ENCODE data around the gene MAFF.

MAFF gene

GRCh38 chr22:38236786-38237185 lies 35.0 kb downstream of the MAFF start:
- Histone ChIP-seq H3K4me3 (ENCODE audit: low read length) (no peak overlapping the region), H3K9me3 (ENCODE audit: control insufficient read depth, low read length) (no peaks in the 10 kb centered on the region), H3K36me3 (ENCODE audit: control insufficient read depth, insufficient read depth, low read length) (peaks cover 7% of the 10 kb centered on the region), H3K27me3 (ENCODE audit: control insufficient read depth, insufficient read depth, low read length) (no peaks in the 10 kb centered on the region), H3K4me1 (ENCODE audit: control insufficient read depth, insufficient read depth, low read length) (peaks cover 48% of the 10 kb centered on the region), H3K9ac (ENCODE audit: low read length) (no peak overlapping the region)

GRCh38 chr22:38238519-38239071 lies 36.8 kb downstream of the MAFF start:
- Histone ChIP-seq H3K9me3 (ENCODE audit: control insufficient read depth, low read length) (no peaks in the 10 kb centered on the region), H3K4me3 (ENCODE audit: low read length) (no peak overlapping the region), H3K4me1 (ENCODE audit: control insufficient read depth, insufficient read depth, low read length) (peaks cover 55% of the 10 kb centered on the region), H3K9ac (ENCODE audit: low read length) (no peak overlapping the region), H3K27me3 (ENCODE audit: control insufficient read depth, insufficient read depth, low read length) (no peaks in the 10 kb centered on the region), H3K36me3 (ENCODE audit: control insufficient read depth, insufficient read depth, low read length) (peaks cover 7% of the 10 kb centered on the region)

GRCh38 chr22:38239101-38239761 lies 37.4 kb downstream of the MAFF start:
- H3K9me3 ChIP-seq (ENCODE audit: control insufficient read depth, low read length): no peaks in the 10 kb centered on the region
- no peak overlapping the region for H3K9ac ChIP-seq (ENCODE audit: low read length)
- peaks cover 7% of the 10 kb centered on the region for H3K36me3 ChIP-seq (ENCODE audit: control insufficient read depth, insufficient read depth, low read length)
- no peaks in the 10 kb centered on the region for H3K27me3 ChIP-seq (ENCODE audit: control insufficient read depth, insufficient read depth, low read length)
- H3K4me1 ChIP-seq (ENCODE audit: control insufficient read depth, insufficient read depth, low read length): peaks cover 56% of the 10 kb centered on the region
- no peak overlapping the region for H3K4me3 ChIP-seq (ENCODE audit: low read length)

GRCh38 chr22:38240734-38241252 lies 39.0 kb downstream of the MAFF start:
- Histone ChIP-seq H3K36me3 (ENCODE audit: control insufficient read depth, insufficient read depth, low read length) (peaks cover 10% of the 10 kb centered on the region), H3K9me3 (ENCODE audit: control insufficient read depth, low read length) (no peaks in the 10 kb centered on the region), H3K4me1 (ENCODE audit: control insufficient read depth, insufficient read depth, low read length) (peaks cover 56% of the 10 kb centered on the region), H3K4me3 (ENCODE audit: low read length) (no peak overlapping the region), H3K9ac (ENCODE audit: low read length) (no peak overlapping the region), H3K27me3 (ENCODE audit: control insufficient read depth, insufficient read depth, low read length) (no peaks in the 10 kb centered on the region)

- Histone ChIP-seq H3K9ac (ENCODE audit: low read length) (peak overlapping the region; percentile 50), H3K4me3 (ENCODE audit: low read length) (no peak overlapping the region), H3K36me3 (ENCODE audit: control insufficient read depth, insufficient read depth, low read length) (peaks cover 10% of the 10 kb centered on the region), H3K27me3 (ENCODE audit: control insufficient read depth, insufficient read depth, low read length) (no peaks in the 10 kb centered on the region), H3K9me3 (ENCODE audit: control insufficient read depth, low read length) (no peaks in the 10 kb centered on the region), H3K4me1 (ENCODE audit: control insufficient read depth, insufficient read depth, low read length) (peaks cover 45% of the 10 kb centered on the region)
Observed at GRCh38 chr22:38243007-38243765, 41.4 kb downstream of the MAFF start.

GRCh38 chr22:38244106-38244505 lies 42.3 kb downstream of the MAFF start:
- Histone ChIP-seq H3K27me3 (ENCODE audit: control insufficient read depth, insufficient read depth, low read length) (no peaks in the 10 kb centered on the region), H3K9me3 (ENCODE audit: control insufficient read depth, low read length) (no peaks in the 10 kb centered on the region), H3K4me3 (ENCODE audit: low read length) (no peak overlapping the region), H3K36me3 (ENCODE audit: control insufficient read depth, insufficient read depth, low read length) (peaks cover 10% of the 10 kb centered on the region), H3K4me1 (ENCODE audit: control insufficient read depth, insufficient read depth, low read length) (peaks cover 36% of the 10 kb centered on the region), H3K9ac (ENCODE audit: low read length) (no peak overlapping the region)

- peaks cover 16% of the 10 kb centered on the region for H3K4me1 ChIP-seq (ENCODE audit: control insufficient read depth, insufficient read depth, low read length)
- no peaks in the 10 kb centered on the region for H3K9me3 ChIP-seq (ENCODE audit: control insufficient read depth, low read length)
- no peak overlapping the region for H3K9ac ChIP-seq (ENCODE audit: low read length)
Observed at GRCh38 chr22:38246046-38246658, 44.4 kb downstream of the MAFF start.

GRCh38 chr22:38246692-38247091 lies 44.9 kb downstream of the MAFF start:
- peak overlapping the region; percentile 7 for H3K9ac ChIP-seq (ENCODE audit: low read length)
- no peaks in the 10 kb centered on the region for H3K9me3 ChIP-seq (ENCODE audit: control insufficient read depth, low read length)
- peaks cover 10% of the 10 kb centered on the region for H3K36me3 ChIP-seq (ENCODE audit: control insufficient read depth, insufficient read depth, low read length)
- H3K4me1 ChIP-seq (ENCODE audit: control insufficient read depth, insufficient read depth, low read length): peaks cover 16% of the 10 kb centered on the region
- no peaks in the 10 kb centered on the region for H3K27me3 ChIP-seq (ENCODE audit: control insufficient read depth, insufficient read depth, low read length)
- H3K4me3 ChIP-seq (ENCODE audit: low read length): no peak overlapping the region

More at GRCh38 chr22:38246046-38246658, 44.4 kb downstream of the MAFF start:
- Histone ChIP-seq H3K27me3 (ENCODE audit: control insufficient read depth, insufficient read depth, low read length) (no peaks in the 10 kb centered on the region), H3K36me3 (ENCODE audit: control insufficient read depth, insufficient read depth, low read length) (peaks cover 10% of the 10 kb centered on the region), H3K4me3 (ENCODE audit: low read length) (no peak overlapping the region)

GRCh38 chr22:38247713-38248112 lies 45.9 kb downstream of the MAFF start:
- H3K9ac ChIP-seq (ENCODE audit: low read length): no peak overlapping the region
- H3K4me1 ChIP-seq (ENCODE audit: control insufficient read depth, insufficient read depth, low read length): peaks cover 10% of the 10 kb centered on the region
- no peak overlapping the region for H3K4me3 ChIP-seq (ENCODE audit: low read length)
- no peaks in the 10 kb centered on the region for H3K27me3 ChIP-seq (ENCODE audit: control insufficient read depth, insufficient read depth, low read length)
- peaks cover 10% of the 10 kb centered on the region for H3K36me3 ChIP-seq (ENCODE audit: control insufficient read depth, insufficient read depth, low read length)
- no peaks in the 10 kb centered on the region for H3K9me3 ChIP-seq (ENCODE audit: control insufficient read depth, low read length)

- Histone ChIP-seq H3K36me3 (ENCODE audit: control insufficient read depth, insufficient read depth, low read length) (peaks cover 10% of the 10 kb centered on the region), H3K4me1 (ENCODE audit: control insufficient read depth, insufficient read depth, low read length) (peaks cover 5% of the 10 kb centered on the region), H3K4me3 (ENCODE audit: low read length) (no peak overlapping the region), H3K9me3 (ENCODE audit: control insufficient read depth, low read length) (no peaks in the 10 kb centered on the region), H3K27me3 (ENCODE audit: control insufficient read depth, insufficient read depth, low read length) (no peaks in the 10 kb centered on the region), H3K9ac (ENCODE audit: low read length) (no peak overlapping the region)
Observed at GRCh38 chr22:38248280-38248679, 46.5 kb downstream of the MAFF start.

- Histone ChIP-seq H3K9me3 (ENCODE audit: control insufficient read depth, low read length) (no peaks in the 10 kb centered on the region), H3K4me1 (ENCODE audit: control insufficient read depth, insufficient read depth, low read length) (no peaks in the 10 kb centered on the region), H3K4me3 (ENCODE audit: low read length) (no peak overlapping the region), H3K9ac (ENCODE audit: low read length) (no peak overlapping the region), H3K36me3 (ENCODE audit: control insufficient read depth, insufficient read depth, low read length) (peaks cover 10% of the 10 kb centered on the region), H3K27me3 (ENCODE audit: control insufficient read depth, insufficient read depth, low read length) (no peaks in the 10 kb centered on the region)
Observed at GRCh38 chr22:38249301-38249700, 47.5 kb downstream of the MAFF start.
